Endothelial cell of umbilical vein (primary cell): Measurements from ENCODE around the gene SLC11A1.

Experiments used
- CTCF ChIP-seq, 2 donors: IDR thresholded peaks; 1 replicate in 1 of 2; 2 replicates in 1 of 2; pipeline ENCODE4 v1.5.1; 2011; ENCODE audit warnings: low read length in 2 of 2, mild to moderate bottlenecking in 2 of 2, moderate library complexity in 2 of 2, control low read depth in 1 of 2, inconsistent platforms in 1 of 2, low read depth in 1 of 2; ENCODE audit not compliant: insufficient read depth in 1 of 2; ENCODE audit errors: extremely low read depth in 1 of 2
- EZH2 ChIP-seq: IDR thresholded peaks from 2 replicates; pipeline ENCODE4 v1.6.1; 2012; ENCODE audit warnings: borderline replicate concordance, low read depth, mild to moderate bottlenecking, moderate library complexity, low read length, inconsistent platforms; ENCODE audit not compliant: severe bottlenecking
- GATA2 ChIP-seq: IDR thresholded peaks from 2 replicates; pipeline ENCODE4 v1.7.0; 2011; ENCODE audit warnings: low read depth, mild to moderate bottlenecking, moderate library complexity, mixed read lengths, low read length; ENCODE audit not compliant: insufficient read length, insufficient read depth
- JUN ChIP-seq: IDR thresholded peaks from 2 replicates; pipeline ENCODE4 v1.6.1; 2011; ENCODE audit warnings: borderline replicate concordance, low read depth; ENCODE audit not compliant: insufficient read length, insufficient read depth
- MAX ChIP-seq: IDR thresholded peaks from 2 replicates; pipeline ENCODE4 v1.6.1; 2011; ENCODE audit not compliant: insufficient read depth, insufficient read length
- POLR2A ChIP-seq: IDR thresholded peaks from 2 replicates; pipeline ENCODE4 v1.6.1; 2012; ENCODE audit warnings: low read depth, mild to moderate bottlenecking, control low read depth, low read length
- POLR2AphosphoS5 ChIP-seq: IDR thresholded peaks from 2 replicates; pipeline ENCODE4 v1.6.1; 2012; ENCODE audit warnings: low read depth, mild to moderate bottlenecking, control low read depth, low read length, moderate library complexity; ENCODE audit not compliant: insufficient read depth

- no peak for TF ChIP-seq POLR2A
- no peak for TF ChIP-seq CTCF (IDR thresholded peaks at IDR 0.05; ENCODE audit: extremely low read depth in 1 of 2, insufficient read depth in 1 of 2, low read depth in 1 of 2, low read length in 2 of 2)
- no peak for TF ChIP-seq POLR2AphosphoS5
- TF ChIP-seq EZH2 = no peak
- TF ChIP-seq GATA2 = no peak
- TF ChIP-seq JUN = no peak
- TF ChIP-seq MAX = no peak
These were observed 7.3 kb upstream of the SLC11A1 start for GRCh38 chr2:218374795-218375194.
